Panc1 (cell line): ENCODE results near the gene LRTM1. TPM values are rescaled to one million over a fixed set of nuclear protein-coding genes. Genes with fewer than 3 reads are reported as not detected.

Experiments used
- ATAC-seq: fragments of 200-7000 bp; cut with Tn5 transposase; 2 replicates; pipeline ENCODE4 v1.9.1; 2020; ENCODE audit warnings: mild to moderate bottlenecking, moderate library complexity
- BruUV-seq: library from RNA; stranded (reverse); fragments of 400-500 nt; replicated peaks from 2 replicates; lab custom pipeline; 2021; lab: Mats Ljungman, UMichigan
- CTCF ChIA-PET: fragments of 300-600 bp; sonication (Branson Sonifier 250); formaldehyde crosslinking; loops from one replicate; lab custom pipeline; 2022; ENCODE audit warnings: antibody characterized with exemption; lab: Charles Lee
- POLR2A ChIA-PET: fragments of 300-600 bp; sonication (Branson Sonifier 250); formaldehyde crosslinking; loops from one replicate; lab custom pipeline; 2022; ENCODE audit warnings: antibody characterized with exemption; lab: Charles Lee
- DNase-seq: peaks from one replicate; pipeline ENCODE4 v3.0.0-alpha.2; 2010; ENCODE audit warnings: low read depth, low spot score
- H3K27ac ChIP-seq: 2 replicates; pipeline ENCODE4 v1.5.1; 2011; ENCODE audit warnings: mild to moderate bottlenecking, low read length, inconsistent platforms
- H3K27me3 ChIP-seq: fragments of 200-500 bp; sonication (Bioruptor generic); 2 replicates; pipeline ENCODE4 v1.6.0; 2014; ENCODE audit warnings: low read length, inconsistent platforms; ENCODE audit not compliant: control insufficient read depth, insufficient read depth
- H3K36me3 ChIP-seq: fragments of 200-500 bp; sonication (Bioruptor generic); 2 replicates; pipeline ENCODE4 v1.5.1; 2014; ENCODE audit warnings: inconsistent platforms, mild to moderate bottlenecking, low read length, moderate library complexity; ENCODE audit not compliant: control insufficient read depth, insufficient read depth
- H3K4me1 ChIP-seq: 2 replicates; pipeline ENCODE4 v1.5.1; 2011; ENCODE audit warnings: inconsistent platforms, mild to moderate bottlenecking, low read length, moderate library complexity; ENCODE audit not compliant: control insufficient read depth, insufficient read depth
- H3K4me3 ChIP-seq, 2 experiments: 2 replicates each; pipeline ENCODE4 v1.5.1; 2011 to 2012; ENCODE audit warnings: low read depth in 2 of 2, low read length in 2 of 2, mild to moderate bottlenecking in 2 of 2, inconsistent platforms in 1 of 2, moderate library complexity in 1 of 2
- H3K9me3 ChIP-seq: fragments of 200-500 bp; sonication (Bioruptor generic); 2 replicates; pipeline ENCODE4 v1.5.1; 2014; ENCODE audit warnings: low read depth, mild to moderate bottlenecking, inconsistent platforms, low read length, moderate library complexity; ENCODE audit not compliant: control insufficient read depth, insufficient read depth
- CTCF ChIP-seq: fragments of 450-650 bp; IDR thresholded peaks from 2 replicates; pipeline ENCODE4 v1.5.1; 2017; ENCODE audit warnings: mild to moderate bottlenecking
- POLR2AphosphoS5 ChIP-seq: IDR thresholded peaks from 2 replicates; pipeline ENCODE4 v1.6.1; 2012; ENCODE audit warnings: mild to moderate bottlenecking, low read depth, low read length, moderate library complexity
- REST ChIP-seq, 2 experiments: IDR thresholded peaks; 2 replicates each; pipeline ENCODE4 v1.6.1; 2011 to 2012; ENCODE audit warnings: low read depth in 2 of 2, control low read depth in 1 of 2, low read length in 1 of 2, mild to moderate bottlenecking in 1 of 2, moderate library complexity in 1 of 2; ENCODE audit not compliant: insufficient read depth in 1 of 2
- SIN3A ChIP-seq: IDR thresholded peaks from 2 replicates; pipeline ENCODE4 v1.6.1; 2012; ENCODE audit warnings: low read depth, mild to moderate bottlenecking, low read length, moderate library complexity, borderline replicate concordance; ENCODE audit not compliant: insufficient read depth
- TCF7L2 ChIP-seq: IDR thresholded peaks from 2 replicates; pipeline ENCODE4 v1.6.1; 2011; ENCODE audit warnings: mild to moderate bottlenecking, low read depth, low read length, inconsistent platforms
- in situ Hi-C: cut with HindIII; loops from 2 replicates; pipeline ENCODE4 v1.10.0; 2016; ENCODE audit warnings: low sequenced_read_pairs, low pct_unique_long_range_greater_than_20kb
- intact Hi-C: fragments of 100-400 bp; cut with micrococcal nuclease; formaldehyde crosslinking; loops from one replicate; pipeline ENCODE4 v1.10.0; 2022; ENCODE audit not compliant: unreplicated experiment
- total RNA-seq: library from RNA; stranded (reverse); gene quantifications from one replicate; pipeline ENCODE4 v1.2.1, GENCODE V29; 2021; ENCODE audit not compliant: unreplicated experiment

LRTM1 gene
- total RNA-seq, 1 experiment from 2014 or later = not detected

DNA sequence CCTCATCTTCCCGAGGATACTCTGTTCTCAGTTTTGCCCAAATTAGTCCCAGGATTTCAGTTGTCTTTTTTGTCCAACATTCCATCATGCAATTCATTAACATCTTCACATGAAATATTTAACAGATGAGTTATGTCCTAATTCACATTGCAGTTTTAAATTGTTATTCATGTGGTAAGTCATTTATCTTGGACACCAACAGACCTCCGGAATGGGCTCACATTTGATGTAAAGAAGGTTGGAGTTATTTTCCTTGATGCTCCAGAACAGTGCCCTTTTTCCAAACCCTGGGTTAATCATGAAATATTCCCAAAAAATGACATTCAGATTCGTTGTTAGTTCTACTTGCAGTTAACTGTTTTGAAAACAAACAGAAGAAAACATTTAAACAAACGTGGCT lies 32.8 kb upstream of the LRTM1 start:
- Histone ChIP-seq H3K36me3 (no peaks in the 10 kb centered on the region), H3K27me3 (no peaks in the 10 kb centered on the region), H3K9me3 (no peaks in the 10 kb centered on the region), H3K4me1 (no peaks in the 10 kb centered on the region), H3K4me3 (no peak overlapping the region), H3K27ac (no peak overlapping the region)
- BruUV-seq = no TSS peak
- TF ChIP-seq REST (IDR thresholded peaks at IDR 0.05; ENCODE audit: insufficient read depth in 1 of 2, low read depth in 2 of 2, low read length in 1 of 2) (no peak), SIN3A (no peak), POLR2AphosphoS5 (no peak), TCF7L2 (no peak), CTCF (no peak)
- ChIA-PET CTCF (interaction anchor here (0.7 kb wide), 1 partner anchor 1234 kb away, joined by 4 read pairs; no protein-coding TSS in a partner anchor), POLR2A (no interaction called here)
- intact Hi-C loops (no loop called here), in situ Hi-C loops (no loop called here)
- ATAC-seq = no peak
- DNase-seq = no peak

DNA sequence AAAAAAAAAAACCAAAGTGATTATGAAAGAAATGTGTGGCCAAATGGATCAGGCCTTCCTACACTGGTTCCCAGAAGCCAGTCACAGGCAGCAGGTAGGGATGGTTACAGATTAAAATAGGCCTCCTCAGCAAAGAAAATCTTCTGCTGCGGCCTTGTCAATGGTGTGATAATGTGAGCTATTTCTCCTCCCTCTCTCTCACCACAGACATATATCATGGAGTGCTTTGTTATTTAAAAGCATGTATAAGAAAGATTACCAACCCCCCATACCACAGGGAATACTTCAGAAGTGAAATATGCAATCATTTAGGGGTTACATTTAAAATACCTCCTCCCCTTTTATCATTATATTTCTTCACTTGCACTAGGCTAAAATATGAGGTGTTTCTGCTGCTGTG lies 32.2 kb upstream of the LRTM1 start:
- Histone ChIP-seq H3K36me3 (no peaks in the 10 kb centered on the region), H3K4me3 (no peak overlapping the region), H3K9me3 (no peaks in the 10 kb centered on the region), H3K27me3 (no peaks in the 10 kb centered on the region), H3K27ac (no peak overlapping the region), H3K4me1 (no peaks in the 10 kb centered on the region)
- ChIA-PET CTCF (interaction anchor here (0.7 kb wide), 1 partner anchor 1235 kb away, joined by 4 read pairs; no protein-coding TSS in a partner anchor), POLR2A (interaction anchor here (0.6 kb wide), 1 partner anchor 61 kb away, joined by 6 read pairs; no protein-coding TSS in a partner anchor)
- TF ChIP-seq POLR2AphosphoS5 = no peak
- no peak for TF ChIP-seq CTCF
- no peak for TF ChIP-seq TCF7L2
- TF ChIP-seq REST (IDR thresholded peaks at IDR 0.05; ENCODE audit: insufficient read depth in 1 of 2, low read depth in 2 of 2, low read length in 1 of 2) = no peak
- no peak for TF ChIP-seq SIN3A
- BruUV-seq = no TSS peak
- DNase-seq = no peak
- in situ Hi-C loops (no loop called here), intact Hi-C loops (no loop called here)
- no peak for ATAC-seq
